Caco-2 (cell line): ENCODE data around the gene PCSK5. TPM values are rescaled to one million over a fixed set of nuclear protein-coding genes. Genes with fewer than 3 reads are reported as not detected.

Experiments used
- BruUV-seq: library from RNA; stranded (reverse); fragments of 400-500 nt; replicated peaks from 2 replicates; lab custom pipeline; 2021; lab: Mats Ljungman, UMichigan
- CTCF ChIA-PET: fragments of 300-600 bp; sonication (Branson Sonifier 250); formaldehyde crosslinking; loops from one replicate; lab custom pipeline; 2022; ENCODE audit warnings: antibody characterized with exemption; lab: Charles Lee
- POLR2A ChIA-PET: fragments of 300-600 bp; sonication (Branson Sonifier 250); formaldehyde crosslinking; loops from one replicate; lab custom pipeline; 2022; ENCODE audit warnings: antibody characterized with exemption; lab: Charles Lee
- DNase-seq, 2 experiments: peaks; one replicate each; pipeline versions ENCODE4 v3.0.0 to v3.0.0-alpha.2; 2020 to 2022
- H3K27me3 ChIP-seq: replicated peaks from 2 replicates; pipeline ENCODE4 v1.6.0; 2011; ENCODE audit warnings: low read length; ENCODE audit not compliant: control insufficient read depth, insufficient read depth
- H3K36me3 ChIP-seq: 2 replicates; pipeline ENCODE4 v1.5.1; 2011; ENCODE audit warnings: low read length; ENCODE audit not compliant: control insufficient read depth, insufficient read depth
- H3K4me1 ChIP-seq: fragments of 250-450 bp; sonication (Bioruptor Pico); 2 replicates; pipeline ENCODE4 v1.5.1; 2020; ENCODE audit warnings: mild to moderate bottlenecking
- H3K4me3 ChIP-seq: 2 replicates; pipeline ENCODE4 v1.5.1; 2011; ENCODE audit warnings: low read depth, mild to moderate bottlenecking, control low read depth, low read length
- H3K9me3 ChIP-seq: fragments of 250-450 bp; sonication (Bioruptor Pico); 2 replicates; pipeline ENCODE4 v1.5.1; 2020; ENCODE audit warnings: mild to moderate bottlenecking, moderate library complexity
- H3K27ac Mint-ChIP-seq: one replicate; pipeline ENCODE4 v1.8.0; 2022; ENCODE audit warnings: mixed read lengths; ENCODE audit not compliant: unreplicated experiment
- H3K27me3 Mint-ChIP-seq: one replicate; pipeline ENCODE4 v1.8.0; 2022; ENCODE audit warnings: mixed read lengths; ENCODE audit not compliant: insufficient read depth, unreplicated experiment
- H3K36me3 Mint-ChIP-seq: one replicate; pipeline ENCODE4 v1.8.0; 2022; ENCODE audit warnings: mild to moderate bottlenecking, mixed read lengths; ENCODE audit not compliant: insufficient read depth, unreplicated experiment
- H3K4me1 Mint-ChIP-seq: one replicate; pipeline ENCODE4 v1.8.0; 2022; ENCODE audit warnings: low read depth, mixed read lengths; ENCODE audit not compliant: unreplicated experiment
- H3K4me3 Mint-ChIP-seq: one replicate; pipeline ENCODE4 v1.8.0; 2022; ENCODE audit warnings: mild to moderate bottlenecking, moderate library complexity, mixed read lengths; ENCODE audit not compliant: unreplicated experiment
- H3K9me3 Mint-ChIP-seq: one replicate; pipeline ENCODE4 v1.8.0; 2022; ENCODE audit warnings: mixed read lengths; ENCODE audit not compliant: unreplicated experiment
- intact Hi-C: fragments of 100-400 bp; cut with micrococcal nuclease; formaldehyde crosslinking; loops from one replicate; pipeline ENCODE4 v1.10.0; 2022; ENCODE audit not compliant: unreplicated experiment
- total RNA-seq: library from RNA; stranded (reverse); gene quantifications from 2 replicates; pipeline ENCODE4 v1.2.3, GENCODE V29; 2022
- TF ChIP-seq, protein P1 (sequence below), 2 experiments: fragments of 200-600 bp in 1 of 2; IDR thresholded peaks; 1 replicate in 1 of 2; 2 replicates in 1 of 2; pipeline versions ENCODE4 v1.5.1 to v1.8.0; 2011 to 2022; ENCODE audit warnings: antibody characterized with exemption in 1 of 2, control low read depth in 1 of 2, inconsistent platforms in 1 of 2, low read depth in 1 of 2, low read length in 1 of 2, mild to moderate bottlenecking in 1 of 2, moderate library complexity in 1 of 2; ENCODE audit not compliant: insufficient read depth in 1 of 2, severe bottlenecking in 1 of 2, unreplicated experiment in 1 of 2

Gene PCSK5
- total RNA-seq, 1 experiment from 2014 or later: 10.9 TPM

DNA sequence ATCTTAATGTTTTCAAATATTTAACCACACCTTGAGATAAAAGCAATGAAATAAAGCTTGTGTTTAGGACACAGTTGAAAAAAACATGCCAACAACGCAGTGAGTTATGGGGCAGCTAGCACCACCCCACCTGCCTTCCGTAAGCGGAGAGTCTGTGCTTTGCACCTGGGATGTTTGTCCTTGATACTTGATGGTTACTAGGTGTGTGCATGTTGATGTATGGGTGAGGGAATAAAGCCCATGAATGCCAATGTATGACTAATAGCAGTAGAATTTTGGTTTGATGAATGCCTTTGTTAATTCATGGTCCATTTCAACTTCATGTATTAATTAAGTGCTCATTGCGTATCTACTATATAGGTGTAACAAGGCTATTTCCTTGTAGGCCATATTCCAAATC lies 74.0 kb downstream of the PCSK5 start:
- Histone ChIP-seq H3K9me3 (no peaks in the 10 kb centered on the region), H3K4me3 (no peak overlapping the region), H3K36me3 (no peaks in the 10 kb centered on the region), H3K4me1 (no peaks in the 10 kb centered on the region), H3K27me3 (no peaks in the 10 kb centered on the region)
- no peak overlapping the region for H3K27ac Mint-ChIP-seq
- H3K9me3 Mint-ChIP-seq: no peaks in the 10 kb centered on the region
- H3K4me1 Mint-ChIP-seq: no peaks in the 10 kb centered on the region
- TF ChIP-seq, protein P1, sequence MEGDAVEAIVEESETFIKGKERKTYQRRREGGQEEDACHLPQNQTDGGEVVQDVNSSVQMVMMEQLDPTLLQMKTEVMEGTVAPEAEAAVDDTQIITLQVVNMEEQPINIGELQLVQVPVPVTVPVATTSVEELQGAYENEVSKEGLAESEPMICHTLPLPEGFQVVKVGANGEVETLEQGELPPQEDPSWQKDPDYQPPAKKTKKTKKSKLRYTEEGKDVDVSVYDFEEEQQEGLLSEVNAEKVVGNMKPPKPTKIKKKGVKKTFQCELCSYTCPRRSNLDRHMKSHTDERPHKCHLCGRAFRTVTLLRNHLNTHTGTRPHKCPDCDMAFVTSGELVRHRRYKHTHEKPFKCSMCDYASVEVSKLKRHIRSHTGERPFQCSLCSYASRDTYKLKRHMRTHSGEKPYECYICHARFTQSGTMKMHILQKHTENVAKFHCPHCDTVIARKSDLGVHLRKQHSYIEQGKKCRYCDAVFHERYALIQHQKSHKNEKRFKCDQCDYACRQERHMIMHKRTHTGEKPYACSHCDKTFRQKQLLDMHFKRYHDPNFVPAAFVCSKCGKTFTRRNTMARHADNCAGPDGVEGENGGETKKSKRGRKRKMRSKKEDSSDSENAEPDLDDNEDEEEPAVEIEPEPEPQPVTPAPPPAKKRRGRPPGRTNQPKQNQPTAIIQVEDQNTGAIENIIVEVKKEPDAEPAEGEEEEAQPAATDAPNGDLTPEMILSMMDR (IDR thresholded peaks at IDR 0.05; ENCODE audit: insufficient read depth in 1 of 2, low read depth in 1 of 2, low read length in 1 of 2, severe bottlenecking in 1 of 2, unreplicated experiment in 1 of 2): no peak
- no peak overlapping the region for H3K4me3 Mint-ChIP-seq
- CTCF ChIA-PET: no interaction called here
- no TSS peak for BruUV-seq
- intact Hi-C loops: no loop called here
- H3K36me3 Mint-ChIP-seq: no peaks in the 10 kb centered on the region
- DNase-seq: no peak
- POLR2A ChIA-PET: no interaction called here
- H3K27me3 Mint-ChIP-seq: no peaks in the 10 kb centered on the region

DNA sequence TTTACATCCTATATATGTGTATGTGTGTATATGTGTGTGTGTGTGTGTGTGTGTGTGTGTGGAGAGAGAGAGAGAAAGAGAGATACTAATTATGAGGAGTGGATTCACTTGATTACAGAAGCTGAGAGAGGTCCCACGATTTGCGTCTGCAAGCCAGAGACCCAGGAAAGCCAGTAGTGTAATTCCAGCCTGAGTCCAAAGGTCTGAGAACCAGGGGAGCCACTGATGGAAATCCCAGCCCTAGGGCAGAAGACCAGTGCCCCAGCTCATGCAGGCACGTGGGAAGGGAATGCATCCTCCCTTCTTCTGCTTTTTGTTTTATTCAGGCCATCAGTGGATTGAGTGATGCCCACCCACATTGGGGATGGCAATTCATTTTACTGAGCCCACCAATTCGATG lies 74.8 kb downstream of the PCSK5 start:
- POLR2A ChIA-PET: no interaction called here
- no peaks in the 10 kb centered on the region for H3K9me3 ChIP-seq
- H3K4me3 ChIP-seq: no peak overlapping the region
- TF ChIP-seq, protein P1 (IDR thresholded peaks at IDR 0.05; ENCODE audit: insufficient read depth in 1 of 2, low read depth in 1 of 2, low read length in 1 of 2, severe bottlenecking in 1 of 2, unreplicated experiment in 1 of 2): no peak
- BruUV-seq: no TSS peak
- CTCF ChIA-PET: no interaction called here
- no peaks in the 10 kb centered on the region for H3K36me3 ChIP-seq
- no peaks in the 10 kb centered on the region for H3K4me1 ChIP-seq
- Mint-ChIP-seq H3K27me3 (no peaks in the 10 kb centered on the region), H3K9me3 (no peaks in the 10 kb centered on the region), H3K4me1 (no peaks in the 10 kb centered on the region), H3K27ac (no peak overlapping the region), H3K4me3 (no peak overlapping the region), H3K36me3 (no peaks in the 10 kb centered on the region)
- intact Hi-C loops: no loop called here
- no peaks in the 10 kb centered on the region for H3K27me3 ChIP-seq
- DNase-seq: no peak

DNA sequence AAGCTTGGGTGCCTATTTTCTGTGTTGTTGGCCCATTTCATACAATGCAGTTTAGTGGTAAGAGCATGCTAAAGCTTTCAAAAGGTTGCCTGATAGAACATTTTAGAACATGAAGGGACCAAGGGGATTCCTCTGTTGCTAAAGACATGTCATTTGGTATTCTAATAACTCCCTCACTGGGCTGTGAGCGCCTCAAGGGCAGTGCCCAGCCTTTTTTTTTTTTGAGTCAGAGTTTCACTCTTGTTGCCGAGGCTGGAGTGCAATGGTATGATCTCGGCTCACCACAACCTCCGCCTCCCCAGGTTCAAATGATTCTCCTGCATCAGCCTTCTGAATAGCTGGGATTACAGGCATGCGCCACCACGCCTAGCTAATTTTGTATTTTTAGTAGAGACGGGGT lies 77.1 kb downstream of the PCSK5 start:
- TF ChIP-seq, protein P1 (IDR thresholded peaks at IDR 0.05; ENCODE audit: insufficient read depth in 1 of 2, low read depth in 1 of 2, low read length in 1 of 2, severe bottlenecking in 1 of 2, unreplicated experiment in 1 of 2): no peak
- H3K4me3 Mint-ChIP-seq: no peak overlapping the region
- H3K36me3 ChIP-seq: no peaks in the 10 kb centered on the region
- POLR2A ChIA-PET: no interaction called here
- no peaks in the 10 kb centered on the region for H3K9me3 Mint-ChIP-seq
- no peaks in the 10 kb centered on the region for H3K4me1 Mint-ChIP-seq
- no peaks in the 10 kb centered on the region for H3K27me3 Mint-ChIP-seq
- intact Hi-C loops: no loop called here
- no peaks in the 10 kb centered on the region for H3K27me3 ChIP-seq
- DNase-seq: no peak
- H3K36me3 Mint-ChIP-seq: no peaks in the 10 kb centered on the region
- H3K4me1 ChIP-seq: no peaks in the 10 kb centered on the region
- no peaks in the 10 kb centered on the region for H3K9me3 ChIP-seq
- no peak overlapping the region for H3K27ac Mint-ChIP-seq
- CTCF ChIA-PET: no interaction called here
- BruUV-seq: no TSS peak
- no peak overlapping the region for H3K4me3 ChIP-seq
